IMR-90 (cell line): ENCODE measurements around the gene ZXDC.

Source experiments
- BHLHE40 ChIP-seq: fragments of 150-350 bp; IDR thresholded peaks from 2 replicates; pipeline ENCODE4 v1.6.1; 2016; ENCODE audit warnings: mild to moderate bottlenecking, low read depth, low read length
- CTCF ChIP-seq: conservative IDR thresholded peaks from 2 replicates; pipeline ENCODE4 v1.5.1; 2012; ENCODE audit warnings: mild to moderate bottlenecking, low read depth, low read length, improper control_type of control experiment
- POLR2A ChIP-seq: IDR thresholded peaks from 2 replicates; pipeline ENCODE4 v1.6.1; 2012; ENCODE audit warnings: mild to moderate bottlenecking, low read depth, low read length
- TF ChIP-seq, protein P1 (sequence below): fragments of 150-350 bp; IDR thresholded peaks from 2 replicates; pipeline ENCODE4 v1.6.1; 2017; ENCODE audit warnings: mild to moderate bottlenecking, antibody characterized with exemption, low read length, low read depth

DNA sequence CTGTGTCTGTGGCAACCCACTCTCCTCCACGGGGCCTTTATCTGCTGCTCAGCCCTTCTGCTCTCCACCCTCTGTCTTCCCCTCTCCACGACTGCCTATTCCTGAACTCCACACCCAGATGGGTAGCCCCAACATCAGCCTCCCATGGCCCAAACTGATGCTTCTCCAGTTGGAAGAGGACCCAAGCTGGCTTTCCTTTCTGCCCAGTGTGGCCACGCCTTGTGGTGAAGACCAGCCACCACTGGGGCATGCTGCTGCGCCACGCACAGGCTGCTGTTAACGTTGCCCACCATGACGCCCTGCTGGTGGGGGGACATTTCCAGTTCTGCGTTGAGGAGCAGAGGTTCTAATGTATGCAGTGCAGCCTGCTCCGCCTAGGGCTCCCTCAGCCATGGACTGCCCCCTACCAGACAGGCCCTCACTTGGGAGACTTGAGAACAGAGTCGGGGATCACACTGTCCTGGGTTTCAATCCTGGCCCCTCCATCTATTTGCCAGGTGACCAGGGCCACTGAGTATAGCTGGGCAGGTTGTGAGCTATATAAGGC, 54.0 kb downstream of the ZXDC start:
- no peak for TF ChIP-seq CTCF
- TF ChIP-seq, protein P1, sequence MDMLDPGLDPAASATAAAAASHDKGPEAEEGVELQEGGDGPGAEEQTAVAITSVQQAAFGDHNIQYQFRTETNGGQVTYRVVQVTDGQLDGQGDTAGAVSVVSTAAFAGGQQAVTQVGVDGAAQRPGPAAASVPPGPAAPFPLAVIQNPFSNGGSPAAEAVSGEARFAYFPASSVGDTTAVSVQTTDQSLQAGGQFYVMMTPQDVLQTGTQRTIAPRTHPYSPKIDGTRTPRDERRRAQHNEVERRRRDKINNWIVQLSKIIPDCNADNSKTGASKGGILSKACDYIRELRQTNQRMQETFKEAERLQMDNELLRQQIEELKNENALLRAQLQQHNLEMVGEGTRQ = no peak
- no peak for TF ChIP-seq BHLHE40
- TF ChIP-seq POLR2A = no peak
